HCT116 (cell line): ENCODE results near the gene AFAP1L1. TPM values are rescaled to one million over a fixed set of nuclear protein-coding genes. Genes with fewer than 3 reads are reported as not detected.

Source experiments
- ATAC-seq: fragments of 200-7000 bp; cut with Tn5 transposase; 2 replicates; pipeline ENCODE4 v1.9.1; 2020; ENCODE audit warnings: mild to moderate bottlenecking, moderate library complexity
- BruUV-seq: library from RNA; stranded (reverse); fragments of 400-500 nt; replicated peaks from 2 replicates; lab custom pipeline; 2021; lab: Mats Ljungman, UMichigan
- CTCF ChIA-PET: fragments of 300-600 bp; sonication (Branson Sonifier 250); formaldehyde crosslinking; loops from one replicate; lab custom pipeline; 2021; ENCODE audit warnings: antibody characterized with exemption; lab: Charles Lee
- POLR2A ChIA-PET: fragments of 300-600, 350-600 bp; sonication (Branson Sonifier 250); formaldehyde crosslinking; loops from one replicate; lab custom pipeline; 2021; ENCODE audit warnings: antibody characterized with exemption; lab: Charles Lee
- RAD21 ChIA-PET, 2 experiments: fragments of 300-600 bp; sonication (Branson Sonifier 250); formaldehyde crosslinking; loops; one replicate each; lab custom pipeline; 2023; ENCODE audit warnings: low total read pairs in 2 of 2; ENCODE audit not compliant: uncharacterized antibody in 2 of 2, unreplicated experiment in 2 of 2, low non-redundant PET in 1 of 2; lab: Charles Lee
- DNase-seq: peaks from one replicate; pipeline ENCODE4 v3.0.0-alpha.2; 2010; ENCODE audit warnings: low read depth, low spot score
- H2AFZ ChIP-seq: fragments of 200-600 bp; shearing (Covaris generic), sonication (generic); 2 replicates; pipeline ENCODE4 v1.6.1; 2017; ENCODE audit warnings: low read depth, mixed run types, mixed read lengths, antibody characterized with exemption, low read length; ENCODE audit not compliant: poor library complexity, severe bottlenecking
- H3K27ac ChIP-seq: 2 replicates; pipeline ENCODE4 v1.5.1; 2012; ENCODE audit warnings: low read depth, low read length
- H3K27me3 ChIP-seq: fragments of 200-600 bp; sonication (generic); 2 replicates; pipeline ENCODE4 v1.6.1; 2016; ENCODE audit warnings: mixed run types, low read length, mixed read lengths; ENCODE audit not compliant: insufficient read depth
- H3K36me3 ChIP-seq, 2 experiments: fragments of 200-500 bp in 1 of 2; fragments of 200-600 bp in 1 of 2; sonication (Bioruptor generic) in 1 of 2; sonication (generic) in 1 of 2; 2 replicates each; pipeline versions ENCODE4 v1.5.1 to v1.6.1; 2014 to 2016; ENCODE audit warnings: low read length in 2 of 2, inconsistent platforms in 1 of 2, mixed read lengths in 1 of 2, mixed run types in 1 of 2; ENCODE audit not compliant: insufficient read depth in 2 of 2, control insufficient read depth in 1 of 2
- H3K4me1 ChIP-seq, 2 experiments: fragments of 200-600 bp in 1 of 2; sonication (generic) in 1 of 2; 2 replicates each; pipeline versions ENCODE4 v1.5.1 to v1.6.1; 2012 to 2017; ENCODE audit warnings: low read length in 2 of 2, inconsistent platforms in 1 of 2, mild to moderate bottlenecking in 1 of 2, mixed read lengths in 1 of 2, mixed run types in 1 of 2, moderate library complexity in 1 of 2; ENCODE audit not compliant: insufficient read depth in 2 of 2, control insufficient read depth in 1 of 2
- H3K4me2 ChIP-seq: fragments of 200-600 bp; sonication (generic); 2 replicates; pipeline ENCODE4 v1.6.1; 2017; ENCODE audit warnings: mixed run types, low read length, mixed read lengths
- H3K4me3 ChIP-seq, 2 experiments: fragments of 200-600 bp in 1 of 2; sonication (generic) in 1 of 2; replicated peaks in 1 of 2; 2 replicates each; pipeline ENCODE4 v1.5.1; 2011 to 2016; ENCODE audit warnings: low read length in 2 of 2, control low read depth in 1 of 2, low read depth in 1 of 2, mild to moderate bottlenecking in 1 of 2, mixed read lengths in 1 of 2, mixed run types in 1 of 2
- H3K79me2 ChIP-seq: fragments of 200-600 bp; sonication (generic); 2 replicates; pipeline ENCODE4 v1.6.1; 2017; ENCODE audit warnings: mild to moderate bottlenecking, mixed run types, low read length, moderate library complexity, mixed read lengths; ENCODE audit not compliant: insufficient read depth
- H3K9ac ChIP-seq: fragments of 200-600 bp; sonication (generic); 2 replicates; pipeline ENCODE4 v1.6.1; 2016; ENCODE audit warnings: low read length, mixed read lengths
- H3K9me2 ChIP-seq: fragments of 200-600 bp; sonication (generic), shearing (Covaris generic); 2 replicates; pipeline ENCODE4 v1.6.1; 2017; ENCODE audit warnings: mixed run types, mild to moderate bottlenecking, moderate library complexity; ENCODE audit not compliant: insufficient read depth
- H3K9me3 ChIP-seq, 2 experiments: fragments of 200-500 bp in 1 of 2; fragments of 200-600 bp in 1 of 2; sonication (Bioruptor generic) in 1 of 2; sonication (generic) in 1 of 2; 2 replicates each; pipeline ENCODE4 v1.6.1; 2014 to 2017; ENCODE audit warnings: low read length in 2 of 2, mixed read lengths in 2 of 2, inconsistent platforms in 1 of 2, low read depth in 1 of 2, mild to moderate bottlenecking in 1 of 2, mixed run types in 1 of 2, moderate library complexity in 1 of 2; ENCODE audit not compliant: control insufficient read depth in 1 of 2, insufficient read depth in 1 of 2
- H4K20me1 ChIP-seq: fragments of 200-600 bp; sonication (generic), shearing (Covaris generic); 2 replicates; pipeline ENCODE4 v1.6.1; 2017; ENCODE audit warnings: mixed run types, mild to moderate bottlenecking, moderate library complexity; ENCODE audit not compliant: insufficient read depth
- CTCF ChIP-seq, 3 experiments: fragments of 200-600 bp in 1 of 3; sonication (generic) in 1 of 3; IDR thresholded peaks in 2 of 3; conservative IDR thresholded peaks in 1 of 3; 2 replicates each; pipeline ENCODE4 v1.5.1; 2012 to 2017; ENCODE audit warnings: low read depth in 2 of 3, low read length in 2 of 3, antibody characterized with exemption in 1 of 3, borderline replicate concordance in 1 of 3, control low read depth in 1 of 3, mild to moderate bottlenecking in 1 of 3, mixed read lengths in 1 of 3, mixed run types in 1 of 3, moderate library complexity in 1 of 3; ENCODE audit not compliant: insufficient read depth in 1 of 3
- JUND ChIP-seq: IDR thresholded peaks from 2 replicates; pipeline ENCODE4 v1.6.1; 2012
- SRF ChIP-seq: IDR thresholded peaks from 2 replicates; pipeline ENCODE4 v1.6.1; 2012; ENCODE audit warnings: low read depth
- ZBTB33 ChIP-seq: IDR thresholded peaks from 2 replicates; pipeline ENCODE4 v1.6.1; 2011; ENCODE audit warnings: mild to moderate bottlenecking, low read length, moderate library complexity; ENCODE audit not compliant: insufficient replicate concordance; ENCODE audit errors: extremely low read depth
- intact Hi-C: fragments of 100-400 bp; cut with micrococcal nuclease; formaldehyde crosslinking; loops from 2 replicates; pipeline ENCODE4 v1.10.0; 2022
- total RNA-seq: library from RNA; stranded (reverse); gene quantifications from one replicate; pipeline ENCODE4 v1.2.1, GENCODE V29; 2021; ENCODE audit not compliant: unreplicated experiment

AFAP1L1 gene
- total RNA-seq, 1 experiment from 2014 or later = 4.3 TPM

GRCh38 chr5:149310947-149311658, 39.4 kb downstream of the AFAP1L1 start:
- H3K27me3 ChIP-seq = no peaks in the 10 kb centered on the region
- no peak for ATAC-seq

More at GRCh38 chr5:149310947-149311658, 39.4 kb downstream of the AFAP1L1 start:
- no peak for TF ChIP-seq ZBTB33
- TF ChIP-seq JUND = no peak
- TF ChIP-seq CTCF (IDR thresholded peaks at IDR 0.05 in 2 of 3, conservative IDR thresholded peaks at IDR 0.05 in 1 of 3; ENCODE audit: borderline replicate concordance in 1 of 3, insufficient read depth in 1 of 3, low read depth in 2 of 3, low read length in 2 of 3) = no peak
- no peak for TF ChIP-seq SRF
- H4K20me1 ChIP-seq = no peaks in the 10 kb centered on the region
- H3K9me2 ChIP-seq = no peaks in the 10 kb centered on the region
- no peaks in the 10 kb centered on the region for H3K9me3 ChIP-seq
- ChIA-PET POLR2A (no interaction called here), CTCF (interaction anchor here (1.1 kb wide), 1 partner anchor 124 kb away, joined by 3 read pairs; no protein-coding TSS in a partner anchor), RAD21 (no interaction called here)
- BruUV-seq = no TSS peak
- no peak for DNase-seq
- H3K36me3 ChIP-seq = no peaks in the 10 kb centered on the region
- H2AFZ ChIP-seq = no peak overlapping the region
- no peak overlapping the region for H3K4me3 ChIP-seq
- H3K4me1 ChIP-seq = no peaks in the 10 kb centered on the region
- H3K9ac ChIP-seq = no peak overlapping the region
- no peak overlapping the region for H3K4me2 ChIP-seq
- H3K27ac ChIP-seq = no peak overlapping the region
- intact Hi-C loops = no loop called here
- H3K79me2 ChIP-seq = no peaks in the 10 kb centered on the region
